IPS-18a (cell line): ENCODE data around the gene PLEKHB1.
A peak's percentile ranks its signal among the peaks of the same experiment; 100 is the strongest.

Experiments used
- H3K27ac ChIP-seq: one replicate; pipeline ENCODE4 v1.5.1; 2013; ENCODE audit warnings: low read length
- H3K27me3 ChIP-seq: one replicate; pipeline ENCODE4 v1.6.1; 2013; ENCODE audit warnings: mild to moderate bottlenecking, low read length; ENCODE audit not compliant: control insufficient read depth, insufficient read depth
- H3K36me3 ChIP-seq: one replicate; pipeline ENCODE4 v1.6.1; 2013; ENCODE audit warnings: low read depth, low read length; ENCODE audit not compliant: control insufficient read depth
- H3K4me1 ChIP-seq: one replicate; pipeline ENCODE4 v1.6.1; 2013; ENCODE audit warnings: low read depth, low read length; ENCODE audit not compliant: control insufficient read depth
- H3K4me3 ChIP-seq: one replicate; pipeline ENCODE4 v1.5.1; 2013; ENCODE audit warnings: low read length
- H3K9ac ChIP-seq: one replicate; pipeline ENCODE4 v1.6.1; 2013; ENCODE audit warnings: mild to moderate bottlenecking, low read length, moderate library complexity
- H3K9me3 ChIP-seq: one replicate; pipeline ENCODE4 v1.6.1; 2013; ENCODE audit warnings: low read depth, low read length; ENCODE audit not compliant: control insufficient read depth

The PLEKHB1 gene

GRCh38 chr11:73632996-73633395 lies 13.4 kb upstream of the PLEKHB1 start:
- Histone ChIP-seq H3K4me1 (peaks cover 7% of the 10 kb centered on the region), H3K36me3 (no peaks in the 10 kb centered on the region), H3K9me3 (no peaks in the 10 kb centered on the region), H3K27ac (no peak overlapping the region), H3K27me3 (peaks cover 31% of the 10 kb centered on the region), H3K4me3 (no peak overlapping the region), H3K9ac (no peak overlapping the region)

- no peak overlapping the region for H3K9ac ChIP-seq
- no peak overlapping the region for H3K4me3 ChIP-seq
- H3K36me3 ChIP-seq = no peaks in the 10 kb centered on the region
- no peak overlapping the region for H3K27ac ChIP-seq
- H3K4me1 ChIP-seq = peaks cover 3% of the 10 kb centered on the region
- H3K9me3 ChIP-seq = no peaks in the 10 kb centered on the region
- peaks cover 25% of the 10 kb centered on the region for H3K27me3 ChIP-seq
Measured at GRCh38 chr11:73633999-73634398, 12.4 kb upstream of the PLEKHB1 start.

GRCh38 chr11:73635721-73636120 lies 10.7 kb upstream of the PLEKHB1 start:
- H3K27ac ChIP-seq = no peak overlapping the region

GRCh38 chr11:73636249-73636648 lies 10.1 kb upstream of the PLEKHB1 start:
- peaks cover 5% of the 10 kb centered on the region for H3K27me3 ChIP-seq
- H3K4me3 ChIP-seq = no peak overlapping the region
- H3K4me1 ChIP-seq = no peaks in the 10 kb centered on the region

More at GRCh38 chr11:73635721-73636120, 10.7 kb upstream of the PLEKHB1 start:
- no peak overlapping the region for H3K4me3 ChIP-seq
- no peaks in the 10 kb centered on the region for H3K4me1 ChIP-seq
- no peaks in the 10 kb centered on the region for H3K36me3 ChIP-seq
- H3K27me3 ChIP-seq = peaks cover 9% of the 10 kb centered on the region
- H3K9me3 ChIP-seq = no peaks in the 10 kb centered on the region
- H3K9ac ChIP-seq = no peak overlapping the region

GRCh38 chr11:73637012-73637411 lies 9.4 kb upstream of the PLEKHB1 start:
- peaks cover 5% of the 10 kb centered on the region for H3K27me3 ChIP-seq
- H3K4me3 ChIP-seq = no peak overlapping the region
- H3K36me3 ChIP-seq = no peaks in the 10 kb centered on the region
- no peaks in the 10 kb centered on the region for H3K9me3 ChIP-seq
- no peak overlapping the region for H3K27ac ChIP-seq
- no peak overlapping the region for H3K9ac ChIP-seq
- no peaks in the 10 kb centered on the region for H3K4me1 ChIP-seq

More at GRCh38 chr11:73636249-73636648, 10.1 kb upstream of the PLEKHB1 start:
- Histone ChIP-seq H3K9me3 (no peaks in the 10 kb centered on the region), H3K9ac (no peak overlapping the region), H3K27ac (no peak overlapping the region), H3K36me3 (no peaks in the 10 kb centered on the region)

GRCh38 chr11:73640592-73640991 lies 5.8 kb upstream of the PLEKHB1 start:
- H3K27me3 ChIP-seq = peaks cover 7% of the 10 kb centered on the region
- H3K4me1 ChIP-seq = no peaks in the 10 kb centered on the region
- no peaks in the 10 kb centered on the region for H3K9me3 ChIP-seq
- H3K36me3 ChIP-seq = no peaks in the 10 kb centered on the region
- H3K9ac ChIP-seq = no peak overlapping the region
- no peak overlapping the region for H3K4me3 ChIP-seq
- H3K27ac ChIP-seq = no peak overlapping the region

GRCh38 chr11:73641668-73642067 lies 4.7 kb upstream of the PLEKHB1 start:
- peaks cover 6% of the 10 kb centered on the region for H3K27me3 ChIP-seq
- no peak overlapping the region for H3K9ac ChIP-seq
- no peaks in the 10 kb centered on the region for H3K36me3 ChIP-seq
- no peak overlapping the region for H3K27ac ChIP-seq
- H3K4me1 ChIP-seq = peaks cover 5% of the 10 kb centered on the region
- H3K9me3 ChIP-seq = no peaks in the 10 kb centered on the region
- H3K4me3 ChIP-seq = no peak overlapping the region

- peak overlapping the region; percentile 40 for H3K9ac ChIP-seq
- peaks cover 6% of the 10 kb centered on the region for H3K27me3 ChIP-seq
- H3K36me3 ChIP-seq = no peaks in the 10 kb centered on the region
- H3K4me3 ChIP-seq = peak overlapping the region; percentile 62
- no peaks in the 10 kb centered on the region for H3K9me3 ChIP-seq
- peaks cover 19% of the 10 kb centered on the region for H3K4me1 ChIP-seq
- no peak overlapping the region for H3K27ac ChIP-seq
Measured at GRCh38 chr11:73645121-73645969, 1.0 kb upstream of the PLEKHB1 start.

GRCh38 chr11:73647459-73648100 lies 1.2 kb downstream of the PLEKHB1 start:
- no peaks in the 10 kb centered on the region for H3K36me3 ChIP-seq
- peaks cover 6% of the 10 kb centered on the region for H3K27me3 ChIP-seq
- no peak overlapping the region for H3K27ac ChIP-seq
- H3K4me1 ChIP-seq = peaks cover 28% of the 10 kb centered on the region
- no peaks in the 10 kb centered on the region for H3K9me3 ChIP-seq
- H3K9ac ChIP-seq = peak overlapping the region; percentile 25
- peak overlapping the region; percentile 71 for H3K4me3 ChIP-seq

GRCh38 chr11:73648121-73648520 lies 1.7 kb downstream of the PLEKHB1 start:
- no peaks in the 10 kb centered on the region for H3K36me3 ChIP-seq
- H3K27ac ChIP-seq = no peak overlapping the region
- H3K4me3 ChIP-seq = peak overlapping the region; percentile 71
- no peaks in the 10 kb centered on the region for H3K9me3 ChIP-seq
- peaks cover 6% of the 10 kb centered on the region for H3K27me3 ChIP-seq
- peaks cover 31% of the 10 kb centered on the region for H3K4me1 ChIP-seq
- no peak overlapping the region for H3K9ac ChIP-seq

- H3K27me3 ChIP-seq = peaks cover 6% of the 10 kb centered on the region
- H3K9me3 ChIP-seq = no peaks in the 10 kb centered on the region
- no peak overlapping the region for H3K27ac ChIP-seq
- peaks cover 31% of the 10 kb centered on the region for H3K4me1 ChIP-seq
- H3K4me3 ChIP-seq = no peak overlapping the region
- no peak overlapping the region for H3K9ac ChIP-seq
- H3K36me3 ChIP-seq = no peaks in the 10 kb centered on the region
Measured at GRCh38 chr11:73648571-73649046, 2.2 kb downstream of the PLEKHB1 start.
